Measurements from ENCODE around the gene ABCA5. TPM values are rescaled to one million over a fixed set of nuclear protein-coding genes. Genes with fewer than 3 reads are reported as not detected.
A peak's percentile ranks its signal among the peaks of the same experiment; 100 is the strongest.

The ABCA5 gene
- total RNA-seq, 1 donor from 2014 or later: 14.6 TPM

GRCh38 chr17:69361156-69361555 is 34.2 kb upstream of the ABCA5 start:
- Mint-ChIP-seq H3K27me3 (no peaks in the 10 kb centered on the region), H3K9me3 (no peaks in the 10 kb centered on the region), H3K27ac (no peak overlapping the region), H3K4me1 (ENCODE audit: unreplicated experiment) (no peaks in the 10 kb centered on the region), H3K36me3 (no peaks in the 10 kb centered on the region), H3K4me3 (no peak overlapping the region)
- TF ChIP-seq CTCF (conservative IDR thresholded peaks at IDR 0.05): no peak
- no peak for DNase-seq (ENCODE audit: extremely low spot score, unreplicated experiment)

DNA sequence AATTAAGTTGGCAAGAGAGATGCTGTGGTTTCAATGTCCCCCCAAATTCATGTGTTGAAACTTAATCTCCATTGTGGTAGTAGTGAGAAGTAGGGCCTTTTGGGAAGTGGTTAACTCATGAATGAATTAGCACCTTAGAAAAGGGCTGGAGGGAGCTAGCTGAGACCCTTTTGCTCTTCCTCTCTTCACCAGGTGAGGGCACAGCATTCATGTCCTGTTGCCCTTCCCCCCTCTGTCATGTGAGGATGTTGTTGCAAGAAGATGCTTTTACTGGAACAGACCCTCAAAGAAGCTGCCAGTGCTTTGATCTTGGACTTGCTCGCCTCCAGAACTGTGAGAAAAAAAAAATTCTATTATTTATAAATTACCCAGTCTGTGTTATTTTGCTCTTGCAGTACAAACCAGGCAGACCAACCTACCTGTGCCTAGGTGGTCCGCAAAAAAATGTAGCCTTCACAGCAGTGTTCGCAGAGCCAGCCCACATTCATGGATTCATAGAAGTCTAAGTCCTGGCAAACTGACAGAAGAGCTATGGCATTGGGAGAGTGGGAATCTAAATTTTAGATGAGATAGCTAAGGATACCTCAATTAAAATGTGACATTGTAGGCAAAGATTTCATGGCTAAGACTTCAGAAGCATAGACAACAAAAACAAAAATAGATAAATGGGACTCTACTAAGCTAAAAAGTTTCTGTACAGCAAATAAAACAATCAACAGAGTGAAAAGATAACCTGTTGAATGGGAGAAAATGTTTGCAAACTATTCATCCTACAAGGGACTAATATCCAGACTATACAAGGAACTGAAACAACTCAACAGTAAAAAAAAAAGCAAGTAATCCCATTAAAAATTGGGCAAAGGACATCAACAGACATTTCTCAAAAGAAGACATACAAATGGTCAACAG is 32.0 kb upstream of the ABCA5 start:
- peak; percentile 29 for TF ChIP-seq CTCF (conservative IDR thresholded peaks at IDR 0.05)
- no peak for DNase-seq (ENCODE audit: extremely low spot score, unreplicated experiment)
- Mint-ChIP-seq H3K36me3 (no peaks in the 10 kb centered on the region), H3K27me3 (no peaks in the 10 kb centered on the region), H3K27ac (no peak overlapping the region), H3K4me1 (ENCODE audit: unreplicated experiment) (no peaks in the 10 kb centered on the region), H3K9me3 (no peaks in the 10 kb centered on the region), H3K4me3 (no peak overlapping the region)

GRCh38 chr17:69357701-69358100 is 30.8 kb upstream of the ABCA5 start:
- no peak for TF ChIP-seq CTCF (conservative IDR thresholded peaks at IDR 0.05)
- Mint-ChIP-seq H3K4me3 (no peak overlapping the region), H3K27ac (no peak overlapping the region), H3K4me1 (ENCODE audit: unreplicated experiment) (no peaks in the 10 kb centered on the region), H3K36me3 (no peaks in the 10 kb centered on the region), H3K27me3 (no peaks in the 10 kb centered on the region), H3K9me3 (no peaks in the 10 kb centered on the region)
- DNase-seq (ENCODE audit: extremely low spot score, unreplicated experiment): no peak

DNA sequence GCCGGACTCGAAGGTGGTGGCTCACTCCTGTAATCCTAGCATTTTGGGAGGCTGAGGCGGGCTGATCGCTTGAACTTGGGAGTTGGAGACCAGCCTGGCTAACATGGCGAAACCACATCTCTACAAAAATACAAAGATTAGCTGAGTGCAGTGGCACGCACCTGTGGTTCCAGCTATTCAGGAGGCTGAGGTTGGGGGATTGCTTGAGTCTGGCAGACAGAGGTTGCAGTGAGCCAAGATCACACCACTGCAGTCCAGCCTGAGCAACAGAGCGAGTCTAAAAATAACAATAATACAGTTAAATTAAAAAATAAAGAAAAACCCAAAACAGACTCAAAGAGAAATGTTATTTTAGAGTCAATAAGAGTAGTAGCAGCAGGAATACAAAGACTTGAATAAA is 29.7 kb upstream of the ABCA5 start:
- Mint-ChIP-seq H3K4me3 (no peak overlapping the region), H3K27ac (no peak overlapping the region), H3K9me3 (no peaks in the 10 kb centered on the region), H3K36me3 (no peaks in the 10 kb centered on the region), H3K4me1 (ENCODE audit: unreplicated experiment) (no peaks in the 10 kb centered on the region), H3K27me3 (no peaks in the 10 kb centered on the region)
- no peak for TF ChIP-seq CTCF (conservative IDR thresholded peaks at IDR 0.05)
- DNase-seq (ENCODE audit: extremely low spot score, unreplicated experiment): no peak

DNA sequence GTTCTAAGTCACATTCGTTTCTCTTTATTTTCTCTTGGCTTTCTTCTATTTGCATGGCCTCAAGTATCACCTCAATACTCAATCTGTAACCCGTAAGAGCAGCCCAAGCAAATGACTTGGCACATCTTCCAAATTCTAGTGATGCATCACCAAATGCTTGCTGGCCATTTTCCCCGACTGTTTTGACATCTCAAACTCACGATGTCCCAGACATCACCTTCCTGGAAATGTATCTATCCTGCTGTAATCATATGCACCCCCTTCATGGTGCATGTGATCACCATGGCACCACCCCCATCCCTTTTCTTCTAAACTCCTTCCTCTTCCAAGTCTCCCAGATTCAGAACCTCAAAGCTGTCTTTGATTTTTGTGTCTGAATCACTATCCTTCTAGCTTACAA is 24.0 kb upstream of the ABCA5 start:
- H3K4me1 Mint-ChIP-seq (ENCODE audit: unreplicated experiment): no peaks in the 10 kb centered on the region
- H3K36me3 Mint-ChIP-seq: no peaks in the 10 kb centered on the region
- no peaks in the 10 kb centered on the region for H3K27me3 Mint-ChIP-seq
- no peak overlapping the region for H3K27ac Mint-ChIP-seq
- H3K4me3 Mint-ChIP-seq: no peak overlapping the region
- no peak for DNase-seq (ENCODE audit: extremely low spot score, unreplicated experiment)
- TF ChIP-seq CTCF (conservative IDR thresholded peaks at IDR 0.05): no peak
- H3K9me3 Mint-ChIP-seq: no peaks in the 10 kb centered on the region

Data from type B pancreatic cell (in vitro differentiated cells).